WTC11 (cell line): Measurements from ENCODE around the gene SAE1. TPM values are rescaled to one million over a fixed set of nuclear protein-coding genes. Genes with fewer than 3 reads are reported as not detected.

Experiments
- ATAC-seq: fragments of 200-7000 bp; cut with Tn5 transposase; 2 replicates; pipeline ENCODE4 v1.10.0; 2021; ENCODE audit warnings: mild to moderate bottlenecking, moderate library complexity
- CTCF ChIA-PET: fragments of 300-600 bp; sonication (Branson Sonifier 250); formaldehyde crosslinking; loops from one replicate; lab custom pipeline; 2021; ENCODE audit warnings: antibody characterized with exemption; lab: Charles Lee
- POLR2A ChIA-PET: fragments of 350-600 bp; sonication (Branson Sonifier 250); formaldehyde crosslinking; loops from one replicate; lab custom pipeline; 2021; ENCODE audit warnings: antibody characterized with exemption; lab: Charles Lee
- DNase-seq: peaks from one replicate; pipeline ENCODE4 v3.0.0; 2021; ENCODE audit warnings: low spot score
- H3K27ac Mint-ChIP-seq: 2 replicates; pipeline ENCODE4 v1.8.0; 2021; ENCODE audit warnings: mixed read lengths
- H3K27me3 Mint-ChIP-seq: 2 replicates; pipeline ENCODE4 v1.8.0; 2021; ENCODE audit warnings: low read depth, mild to moderate bottlenecking, moderate library complexity, mixed read lengths
- H3K36me3 Mint-ChIP-seq: 2 replicates; pipeline ENCODE4 v1.8.0; 2021; ENCODE audit warnings: mixed read lengths
- H3K4me1 Mint-ChIP-seq: 2 replicates; pipeline ENCODE4 v1.8.0; 2022; ENCODE audit warnings: mixed read lengths
- H3K4me3 Mint-ChIP-seq: 2 replicates; pipeline ENCODE4 v1.8.0; 2021; ENCODE audit warnings: mild to moderate bottlenecking, moderate library complexity, mixed read lengths
- H3K9me3 Mint-ChIP-seq: 2 replicates; pipeline ENCODE4 v1.8.0; 2021; ENCODE audit warnings: mixed read lengths
- ATF1 ChIP-seq: sonication (generic); formaldehyde crosslinking; IDR thresholded peaks from 2 replicates; pipeline ENCODE4 v1.8.1; 2023; ENCODE audit warnings: mild to moderate bottlenecking, moderate library complexity, missing genetic modification reagents
- CREB1 ChIP-seq: sonication (generic); formaldehyde crosslinking; IDR thresholded peaks from 2 replicates; pipeline ENCODE4 v1.8.0; 2023; ENCODE audit warnings: mild to moderate bottlenecking, missing genetic modification reagents
- E2F4 ChIP-seq: sonication (generic); formaldehyde crosslinking; IDR thresholded peaks from 2 replicates; pipeline ENCODE4 v1.8.1; 2022; ENCODE audit warnings: low read depth, mild to moderate bottlenecking, moderate library complexity, missing genetic modification reagents, borderline replicate concordance
- ETV6 ChIP-seq: sonication (generic); formaldehyde crosslinking; IDR thresholded peaks from 2 replicates; pipeline ENCODE4 v1.8.1; 2022; ENCODE audit warnings: mild to moderate bottlenecking, missing genetic modification reagents
- FOXK1 ChIP-seq: sonication (generic); formaldehyde crosslinking; IDR thresholded peaks from 2 replicates; pipeline ENCODE4 v1.8.0; 2022; ENCODE audit warnings: mild to moderate bottlenecking, moderate library complexity, missing genetic modification reagents
- GTF2I ChIP-seq: fragments of 250-450 bp; sonication (Bioruptor Pico); conservative IDR thresholded peaks from 2 replicates; pipeline ENCODE4 v1.4.0; 2021; ENCODE audit warnings: mild to moderate bottlenecking
- KAT7 ChIP-seq: sonication (generic); formaldehyde crosslinking; IDR thresholded peaks from 2 replicates; pipeline ENCODE4 v1.8.1; 2023; ENCODE audit warnings: missing genetic modification reagents, mild to moderate bottlenecking, borderline replicate concordance
- MAX ChIP-seq: sonication (generic); formaldehyde crosslinking; IDR thresholded peaks from 2 replicates; pipeline ENCODE4 v1.8.0; 2022; ENCODE audit warnings: mild to moderate bottlenecking, missing genetic modification reagents
- PRDM15 ChIP-seq: sonication (generic); formaldehyde crosslinking; IDR thresholded peaks from 2 replicates; pipeline ENCODE4 v1.8.0; 2022; ENCODE audit warnings: missing genetic modification reagents
- PRRX2 ChIP-seq: fragments of 250-450 bp; sonication (Bioruptor Pico); IDR thresholded peaks from 2 replicates; pipeline ENCODE4 v1.8.0; 2021; ENCODE audit warnings: mild to moderate bottlenecking
- RELA ChIP-seq: sonication (generic); formaldehyde crosslinking; IDR thresholded peaks from 2 replicates; pipeline ENCODE4 v1.8.1; 2022; ENCODE audit warnings: missing genetic modification reagents, mild to moderate bottlenecking, borderline replicate concordance
- SMAD4 ChIP-seq: sonication (generic); formaldehyde crosslinking; IDR thresholded peaks from 2 replicates; pipeline ENCODE4 v1.8.0; 2022; ENCODE audit warnings: mild to moderate bottlenecking, missing genetic modification reagents
- SP1 ChIP-seq: sonication (generic); formaldehyde crosslinking; conservative IDR thresholded peaks from 2 replicates; pipeline ENCODE4 v1.8.1; 2022; ENCODE audit warnings: missing genetic modification reagents
- TCF7 ChIP-seq: sonication (generic); formaldehyde crosslinking; IDR thresholded peaks from 2 replicates; pipeline ENCODE4 v1.8.0; 2022; ENCODE audit warnings: mild to moderate bottlenecking, low read depth, missing genetic modification reagents, moderate library complexity
- TEAD4 ChIP-seq: sonication (generic); formaldehyde crosslinking; IDR thresholded peaks from 2 replicates; pipeline ENCODE4 v1.8.0; 2022; ENCODE audit warnings: mild to moderate bottlenecking, missing genetic modification reagents
- ZNF317 ChIP-seq: sonication (generic); formaldehyde crosslinking; IDR thresholded peaks from 2 replicates; pipeline ENCODE4 v1.8.1; 2023; ENCODE audit warnings: low read depth, mild to moderate bottlenecking, moderate library complexity, missing genetic modification reagents, borderline replicate concordance
- ZNF423 ChIP-seq: fragments of 250-450 bp; sonication (Bioruptor Pico); IDR thresholded peaks from 2 replicates; pipeline ENCODE4 v2.1.2; 2022; ENCODE audit warnings: mild to moderate bottlenecking, moderate library complexity
- total RNA-seq: library from RNA; stranded (reverse); gene quantifications from 3 replicates; pipeline ENCODE4 v1.2.3, GENCODE V29; 2021
- TF ChIP-seq, protein P1 (sequence below): sonication (generic); formaldehyde crosslinking; IDR thresholded peaks from 2 replicates; pipeline ENCODE4 v1.8.1; 2022; ENCODE audit warnings: mild to moderate bottlenecking, moderate library complexity, missing genetic modification reagents
- TF ChIP-seq, protein P2 (sequence below): sonication (generic); formaldehyde crosslinking; IDR thresholded peaks from 2 replicates; pipeline ENCODE4 v1.8.0; 2022; ENCODE audit warnings: mild to moderate bottlenecking, missing genetic modification reagents
- TF ChIP-seq, protein P3 (sequence below): sonication (generic); formaldehyde crosslinking; IDR thresholded peaks from 2 replicates; pipeline ENCODE4 v1.8.0; 2022; ENCODE audit warnings: mild to moderate bottlenecking, missing genetic modification reagents
- TF ChIP-seq, protein P4 (sequence below): sonication (generic); formaldehyde crosslinking; IDR thresholded peaks from 2 replicates; pipeline ENCODE4 v1.8.1; 2023; ENCODE audit warnings: mild to moderate bottlenecking, missing genetic modification reagents
- TF ChIP-seq, protein P5 (sequence below): sonication (generic); formaldehyde crosslinking; IDR thresholded peaks from 2 replicates; pipeline ENCODE4 v1.8.0; 2022; ENCODE audit warnings: mild to moderate bottlenecking, missing genetic modification reagents
- TF ChIP-seq, protein P6 (sequence below): sonication (generic); formaldehyde crosslinking; IDR thresholded peaks from 2 replicates; pipeline ENCODE4 v1.8.1; 2023; ENCODE audit warnings: mild to moderate bottlenecking, missing genetic modification reagents, moderate library complexity
- TF ChIP-seq, protein P7 (sequence below): fragments of 250-450 bp; sonication (Bioruptor Pico); IDR thresholded peaks from 2 replicates; pipeline ENCODE4 v1.9.0; 2021; ENCODE audit warnings: mild to moderate bottlenecking

SAE1 gene
- total RNA-seq, 1 experiment from 2014 or later: 224 TPM

GRCh38 chr19:47243776-47244547, 113.3 kb downstream of the SAE1 start:
- H3K27ac Mint-ChIP-seq: peak overlapping the region; percentile 82
- TF ChIP-seq, protein P1, sequence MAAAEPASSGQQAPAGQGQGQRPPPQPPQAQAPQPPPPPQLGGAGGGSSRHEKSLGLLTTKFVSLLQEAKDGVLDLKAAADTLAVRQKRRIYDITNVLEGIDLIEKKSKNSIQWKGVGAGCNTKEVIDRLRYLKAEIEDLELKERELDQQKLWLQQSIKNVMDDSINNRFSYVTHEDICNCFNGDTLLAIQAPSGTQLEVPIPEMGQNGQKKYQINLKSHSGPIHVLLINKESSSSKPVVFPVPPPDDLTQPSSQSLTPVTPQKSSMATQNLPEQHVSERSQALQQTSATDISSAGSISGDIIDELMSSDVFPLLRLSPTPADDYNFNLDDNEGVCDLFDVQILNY (CRISPR knock-in tag): peak; percentile 67; the same call in 1 of the 2 replicates
- TF ChIP-seq, protein P2, sequence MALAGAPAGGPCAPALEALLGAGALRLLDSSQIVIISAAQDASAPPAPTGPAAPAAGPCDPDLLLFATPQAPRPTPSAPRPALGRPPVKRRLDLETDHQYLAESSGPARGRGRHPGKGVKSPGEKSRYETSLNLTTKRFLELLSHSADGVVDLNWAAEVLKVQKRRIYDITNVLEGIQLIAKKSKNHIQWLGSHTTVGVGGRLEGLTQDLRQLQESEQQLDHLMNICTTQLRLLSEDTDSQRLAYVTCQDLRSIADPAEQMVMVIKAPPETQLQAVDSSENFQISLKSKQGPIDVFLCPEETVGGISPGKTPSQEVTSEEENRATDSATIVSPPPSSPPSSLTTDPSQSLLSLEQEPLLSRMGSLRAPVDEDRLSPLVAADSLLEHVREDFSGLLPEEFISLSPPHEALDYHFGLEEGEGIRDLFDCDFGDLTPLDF (CRISPR knock-in tag): 0 out of 2 replicates have a peak, but pooled peaks have one; percentile 31
- 0 out of 2 replicates have a peak, but pooled peaks have one; percentile 56 for TF ChIP-seq KAT7 (CRISPR knock-in tag)
- no peak for TF ChIP-seq TEAD4 (CRISPR knock-in tag)
- TF ChIP-seq SP1 (CRISPR knock-in tag): peak; percentile 43; the same call in 1 of the 2 replicates
- TF ChIP-seq, protein P3, sequence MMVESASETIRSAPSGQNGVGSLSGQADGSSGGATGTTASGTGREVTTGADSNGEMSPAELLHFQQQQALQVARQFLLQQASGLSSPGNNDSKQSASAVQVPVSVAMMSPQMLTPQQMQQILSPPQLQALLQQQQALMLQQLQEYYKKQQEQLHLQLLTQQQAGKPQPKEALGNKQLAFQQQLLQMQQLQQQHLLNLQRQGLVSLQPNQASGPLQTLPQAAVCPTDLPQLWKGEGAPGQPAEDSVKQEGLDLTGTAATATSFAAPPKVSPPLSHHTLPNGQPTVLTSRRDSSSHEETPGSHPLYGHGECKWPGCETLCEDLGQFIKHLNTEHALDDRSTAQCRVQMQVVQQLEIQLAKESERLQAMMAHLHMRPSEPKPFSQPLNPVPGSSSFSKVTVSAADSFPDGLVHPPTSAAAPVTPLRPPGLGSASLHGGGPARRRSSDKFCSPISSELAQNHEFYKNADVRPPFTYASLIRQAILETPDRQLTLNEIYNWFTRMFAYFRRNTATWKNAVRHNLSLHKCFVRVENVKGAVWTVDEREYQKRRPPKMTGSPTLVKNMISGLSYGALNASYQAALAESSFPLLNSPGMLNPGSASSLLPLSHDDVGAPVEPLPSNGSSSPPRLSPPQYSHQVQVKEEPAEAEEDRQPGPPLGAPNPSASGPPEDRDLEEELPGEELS (CRISPR knock-in tag): no peak
- no peak for TF ChIP-seq RELA (CRISPR knock-in tag)
- peak; percentile 91 for TF ChIP-seq ETV6 (CRISPR knock-in tag)
- TF ChIP-seq ZNF317 (CRISPR knock-in tag): no peak
- TF ChIP-seq ZNF423 (CRISPR knock-in tag): no peak
- no peak; the same call in 1 of the 2 replicates for TF ChIP-seq E2F4
- TF ChIP-seq CREB1 (CRISPR knock-in tag): no peak
- TF ChIP-seq, protein P4, sequence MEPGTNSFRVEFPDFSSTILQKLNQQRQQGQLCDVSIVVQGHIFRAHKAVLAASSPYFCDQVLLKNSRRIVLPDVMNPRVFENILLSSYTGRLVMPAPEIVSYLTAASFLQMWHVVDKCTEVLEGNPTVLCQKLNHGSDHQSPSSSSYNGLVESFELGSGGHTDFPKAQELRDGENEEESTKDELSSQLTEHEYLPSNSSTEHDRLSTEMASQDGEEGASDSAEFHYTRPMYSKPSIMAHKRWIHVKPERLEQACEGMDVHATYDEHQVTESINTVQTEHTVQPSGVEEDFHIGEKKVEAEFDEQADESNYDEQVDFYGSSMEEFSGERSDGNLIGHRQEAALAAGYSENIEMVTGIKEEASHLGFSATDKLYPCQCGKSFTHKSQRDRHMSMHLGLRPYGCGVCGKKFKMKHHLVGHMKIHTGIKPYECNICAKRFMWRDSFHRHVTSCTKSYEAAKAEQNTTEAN (CRISPR knock-in tag): no peak
- no peak for TF ChIP-seq ATF1 (CRISPR knock-in tag)
- no peak for TF ChIP-seq SMAD4 (CRISPR knock-in tag)
- TF ChIP-seq, protein P5, sequence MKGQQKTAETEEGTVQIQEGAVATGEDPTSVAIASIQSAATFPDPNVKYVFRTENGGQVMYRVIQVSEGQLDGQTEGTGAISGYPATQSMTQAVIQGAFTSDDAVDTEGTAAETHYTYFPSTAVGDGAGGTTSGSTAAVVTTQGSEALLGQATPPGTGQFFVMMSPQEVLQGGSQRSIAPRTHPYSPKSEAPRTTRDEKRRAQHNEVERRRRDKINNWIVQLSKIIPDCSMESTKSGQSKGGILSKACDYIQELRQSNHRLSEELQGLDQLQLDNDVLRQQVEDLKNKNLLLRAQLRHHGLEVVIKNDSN (CRISPR knock-in tag): peak; percentile 45; the same call in 1 of the 2 replicates
- peak; percentile 70; the same call in 1 of the 2 replicates for TF ChIP-seq FOXK1 (CRISPR knock-in tag)
- TF ChIP-seq, protein P6, sequence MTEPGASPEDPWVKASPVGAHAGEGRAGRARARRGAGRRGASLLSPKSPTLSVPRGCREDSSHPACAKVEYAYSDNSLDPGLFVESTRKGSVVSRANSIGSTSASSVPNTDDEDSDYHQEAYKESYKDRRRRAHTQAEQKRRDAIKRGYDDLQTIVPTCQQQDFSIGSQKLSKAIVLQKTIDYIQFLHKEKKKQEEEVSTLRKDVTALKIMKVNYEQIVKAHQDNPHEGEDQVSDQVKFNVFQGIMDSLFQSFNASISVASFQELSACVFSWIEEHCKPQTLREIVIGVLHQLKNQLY (CRISPR knock-in tag): no peak
- TF ChIP-seq TCF7 (CRISPR knock-in tag): 0 out of 2 replicates have a peak, but pooled peaks have one; percentile 7
- peak; percentile 98 for TF ChIP-seq GTF2I (CRISPR knock-in tag)
- TF ChIP-seq PRRX2: no peak
- no peak for TF ChIP-seq PRDM15 (CRISPR knock-in tag)
- TF ChIP-seq MAX (CRISPR knock-in tag): peak; percentile 88
- TF ChIP-seq, protein P7, sequence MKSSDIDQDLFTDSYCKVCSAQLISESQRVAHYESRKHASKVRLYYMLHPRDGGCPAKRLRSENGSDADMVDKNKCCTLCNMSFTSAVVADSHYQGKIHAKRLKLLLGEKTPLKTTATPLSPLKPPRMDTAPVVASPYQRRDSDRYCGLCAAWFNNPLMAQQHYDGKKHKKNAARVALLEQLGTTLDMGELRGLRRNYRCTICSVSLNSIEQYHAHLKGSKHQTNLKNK (CRISPR knock-in tag): no peak

More at GRCh38 chr19:47243776-47244547, 113.3 kb downstream of the SAE1 start:
- H3K4me1 Mint-ChIP-seq: peaks cover 19% of the 10 kb centered on the region
- CTCF ChIA-PET: interaction anchor here (0.5 to 6.1 kb wide), 59 partner anchors 9 to 304 kb away, joined by 3 to 402 read pairs (median 5); partner anchors contain the start of genes BBC3, CCDC9, DHX34 and INAFM1
- peak; percentile 95 for DNase-seq
- H3K27me3 Mint-ChIP-seq: peaks cover 45% of the 10 kb centered on the region
- no peaks in the 10 kb centered on the region for H3K9me3 Mint-ChIP-seq
- ATAC-seq: peak; percentile 61
- H3K4me3 Mint-ChIP-seq: peak overlapping the region; percentile 64
- no peaks in the 10 kb centered on the region for H3K36me3 Mint-ChIP-seq
- POLR2A ChIA-PET: interaction anchor here (0.6 to 2.9 kb wide), 15 partner anchors 11 to 456 kb away, joined by 3 to 61 read pairs (median 6); partner anchors contain the start of genes CCDC9 and ZC3H4
